Stomach smooth muscle (tissue), 2 donors: Measurements from ENCODE around the gene FAM240B.

ENCODE experiments used
- H3K27ac ChIP-seq: one replicate; pipeline ENCODE4 v1.7.0; 2013; ENCODE audit warnings: mild to moderate bottlenecking, low read length, inconsistent platforms
- H3K27me3 ChIP-seq, 2 donors: one replicate each; pipeline ENCODE4 v1.7.0; 2013; ENCODE audit warnings: low read length in 2 of 2; ENCODE audit not compliant: insufficient read depth in 2 of 2, control insufficient read depth in 1 of 2
- H3K36me3 ChIP-seq, 2 donors: one replicate each; pipeline ENCODE4 v1.7.0; 2013; ENCODE audit warnings: low read length in 2 of 2; ENCODE audit not compliant: control insufficient read depth in 2 of 2, insufficient read depth in 2 of 2
- H3K4me1 ChIP-seq: one replicate; pipeline ENCODE4 v1.7.0; 2013; ENCODE audit warnings: low read length; ENCODE audit not compliant: control insufficient read depth, insufficient read depth
- H3K4me3 ChIP-seq, 2 donors: one replicate each; pipeline ENCODE4 v1.7.0; 2013; ENCODE audit warnings: low read length in 2 of 2
- H3K9ac ChIP-seq, 2 donors: one replicate each; pipeline ENCODE4 v1.7.0; 2013; ENCODE audit warnings: low read length in 2 of 2, mild to moderate bottlenecking in 1 of 2
- H3K9me3 ChIP-seq, 2 donors: one replicate each; pipeline ENCODE4 v1.7.0; 2013; ENCODE audit warnings: low read length in 2 of 2; ENCODE audit not compliant: control insufficient read depth in 2 of 2
- donor health status: healthy.
- donor health status: Pancreatic carcinoma.

The FAM240B gene

GRCh38 chr9:38705917-38706316 is 14.0 kb downstream of the FAM240B start:
- Histone ChIP-seq H3K27me3 (peaks cover 0 to 8% of the 10 kb centered on the region in 2 donors), H3K27ac (no peak overlapping the region), H3K9ac (no peak overlapping the region), H3K4me3 (no peak overlapping the region), H3K36me3 (no peaks in the 10 kb centered on the region), H3K4me1 (no peaks in the 10 kb centered on the region), H3K9me3 (no peaks in the 10 kb centered on the region)

- Histone ChIP-seq H3K36me3 (no peaks in the 10 kb centered on the region), H3K27ac (no peak overlapping the region), H3K27me3 (peaks cover 0 to 4% of the 10 kb centered on the region in 2 donors), H3K9me3 (no peaks in the 10 kb centered on the region), H3K4me3 (no peak overlapping the region), H3K9ac (no peak overlapping the region), H3K4me1 (peaks cover 2% of the 10 kb centered on the region)
Observed at GRCh38 chr9:38700695-38701094, 19.2 kb downstream of the FAM240B start.

- Histone ChIP-seq H3K9ac (no peak overlapping the region), H3K9me3 (no peaks in the 10 kb centered on the region), H3K36me3 (no peaks in the 10 kb centered on the region), H3K4me1 (peaks cover 2% of the 10 kb centered on the region), H3K27ac (no peak overlapping the region), H3K27me3 (no peaks in the 10 kb centered on the region), H3K4me3 (no peak overlapping the region)
Observed at GRCh38 chr9:38699337-38699736, 20.6 kb downstream of the FAM240B start.

- no peak overlapping the region for H3K27ac ChIP-seq
- H3K36me3 ChIP-seq: no peaks in the 10 kb centered on the region
- no peak overlapping the region for H3K4me3 ChIP-seq
- H3K4me1 ChIP-seq: peaks cover 2% of the 10 kb centered on the region
- H3K9me3 ChIP-seq: no peaks in the 10 kb centered on the region
- H3K27me3 ChIP-seq: no peaks in the 10 kb centered on the region
- H3K9ac ChIP-seq: no peak overlapping the region
Observed at GRCh38 chr9:38697776-38698300, 22.1 kb downstream of the FAM240B start.

- Histone ChIP-seq H3K4me3 (no peak overlapping the region), H3K36me3 (no peaks in the 10 kb centered on the region), H3K27ac (no peak overlapping the region), H3K27me3 (no peaks in the 10 kb centered on the region), H3K4me1 (peaks cover 2% of the 10 kb centered on the region), H3K9me3 (no peaks in the 10 kb centered on the region), H3K9ac (no peak overlapping the region)
Observed at GRCh38 chr9:38696999-38697398, 22.9 kb downstream of the FAM240B start.

GRCh38 chr9:38694676-38695075 is 25.3 kb downstream of the FAM240B start:
- peaks cover 2% of the 10 kb centered on the region for H3K4me1 ChIP-seq
- H3K9ac ChIP-seq: no peak overlapping the region
- H3K4me3 ChIP-seq: no peak overlapping the region
- no peaks in the 10 kb centered on the region for H3K27me3 ChIP-seq
- H3K36me3 ChIP-seq: no peaks in the 10 kb centered on the region
- H3K27ac ChIP-seq: no peak overlapping the region
- H3K9me3 ChIP-seq: no peaks in the 10 kb centered on the region

GRCh38 chr9:38692707-38693106 is 27.2 kb downstream of the FAM240B start:
- no peak overlapping the region for H3K27ac ChIP-seq
- H3K4me1 ChIP-seq: peaks cover 2% of the 10 kb centered on the region
- H3K27me3 ChIP-seq: no peaks in the 10 kb centered on the region
- no peak overlapping the region for H3K9ac ChIP-seq
- no peaks in the 10 kb centered on the region for H3K36me3 ChIP-seq
- no peaks in the 10 kb centered on the region for H3K9me3 ChIP-seq
- H3K4me3 ChIP-seq: no peak overlapping the region

- H3K36me3 ChIP-seq: no peaks in the 10 kb centered on the region
- no peak overlapping the region for H3K27ac ChIP-seq
- H3K4me3 ChIP-seq: no peak overlapping the region
- no peak overlapping the region for H3K9ac ChIP-seq
- H3K27me3 ChIP-seq: no peaks in the 10 kb centered on the region
- no peaks in the 10 kb centered on the region for H3K9me3 ChIP-seq
- no peaks in the 10 kb centered on the region for H3K4me1 ChIP-seq
Observed at GRCh38 chr9:38690574-38690973, 29.4 kb downstream of the FAM240B start.

- H3K4me3 ChIP-seq: no peak overlapping the region
- H3K27ac ChIP-seq: no peak overlapping the region
- peaks cover 0 to 2% of the 10 kb centered on the region in 2 donors for H3K27me3 ChIP-seq
- no peaks in the 10 kb centered on the region for H3K36me3 ChIP-seq
- no peaks in the 10 kb centered on the region for H3K9me3 ChIP-seq
- no peaks in the 10 kb centered on the region for H3K4me1 ChIP-seq
- H3K9ac ChIP-seq: no peak overlapping the region
Observed at GRCh38 chr9:38689678-38690077, 30.3 kb downstream of the FAM240B start.

- no peak overlapping the region for H3K27ac ChIP-seq
- no peaks in the 10 kb centered on the region for H3K4me1 ChIP-seq
- H3K36me3 ChIP-seq: no peaks in the 10 kb centered on the region
- H3K4me3 ChIP-seq: no peak overlapping the region
- H3K9me3 ChIP-seq: no peaks in the 10 kb centered on the region
- H3K27me3 ChIP-seq: peaks cover 0 to 2% of the 10 kb centered on the region in 2 donors
- no peak overlapping the region for H3K9ac ChIP-seq
Observed at GRCh38 chr9:38687992-38688391, 31.9 kb downstream of the FAM240B start.

GRCh38 chr9:38687389-38687842 is 32.5 kb downstream of the FAM240B start:
- no peaks in the 10 kb centered on the region for H3K36me3 ChIP-seq
- H3K27me3 ChIP-seq: peaks cover 0 to 2% of the 10 kb centered on the region in 2 donors
- no peak overlapping the region for H3K27ac ChIP-seq
- H3K9me3 ChIP-seq: no peaks in the 10 kb centered on the region
- no peak overlapping the region for H3K9ac ChIP-seq
- H3K4me3 ChIP-seq: no peak overlapping the region
- no peaks in the 10 kb centered on the region for H3K4me1 ChIP-seq
